ENCODE results near the gene TRIM40. TPM values are rescaled to one million over a fixed set of nuclear protein-coding genes. Genes with fewer than 3 reads are reported as not detected.

Gene TRIM40
- total RNA-seq, result under 1 TPM; 0.19 to 0.79 TPM
- 7.5 TPM for polyA plus RNA-seq (ENCODE audit: insufficient read depth, low read depth, low replicate concordance)
- long read RNA-seq, donor 1, result 0 reads
- long read RNA-seq, donor 2, result 0 reads

GRCh38 chr6:30135757-30136156 is at the start of gene TRIM40:
Gene TRIM40, plus strand, starts transcription at chr6:30136140. Its CDS starts 897 bp downstream, at chr6:30137037.
- H3K9me3 ChIP-seq, result no peaks in the 10 kb centered on the region
- H3K27ac ChIP-seq, result no peak within 1 kb of the TSS
- DNase-seq, result no peak
- no peaks in the 10 kb centered on the region for H3K27me3 ChIP-seq
- H3K36me3 ChIP-seq (ENCODE audit: low read depth, missing control alignments), result no peaks in the 10 kb centered on the region
- H3K4me1 ChIP-seq, result peaks cover 5% of the 10 kb centered on the region
- H3K4me3 ChIP-seq, result no peak within 1 kb of the TSS
- WGBS, 2 donors, result 81 to 92% methylated on average over 4 of the region's 4 CpGs
- intact Hi-C loops (cut with DNase I; ENCODE audit: low total_unique reads), result no loop called here
- TF ChIP-seq POLR2A (IDR thresholded peaks at IDR 0.05), result no peak
- no peak for TF ChIP-seq CTCF (IDR thresholded peaks at IDR 0.05)

GRCh38 chr6:30087876-30088275 is 48.1 kb upstream of the TRIM40 start:
- TF ChIP-seq POLR2A (IDR thresholded peaks at IDR 0.05) (no peak), CTCF (IDR thresholded peaks at IDR 0.05) (no peak)
- intact Hi-C loops (cut with DNase I; ENCODE audit: low total_unique reads), result no loop called here
- WGBS, 2 donors, result 85 to 89% methylated on average over 5 of the region's 5 CpGs
- no peaks in the 10 kb centered on the region for H3K36me3 ChIP-seq (ENCODE audit: low read depth, missing control alignments)
- H3K27me3 ChIP-seq, result no peaks in the 10 kb centered on the region
- no peaks in the 10 kb centered on the region for H3K9me3 ChIP-seq
- no peak overlapping the region for H3K4me3 ChIP-seq
- H3K4me1 ChIP-seq, result peaks cover 8% of the 10 kb centered on the region
- no peak for DNase-seq
- no peak overlapping the region for H3K27ac ChIP-seq

GRCh38 chr6:30091577-30092381 is 44.2 kb upstream of the TRIM40 start:
- Histone ChIP-seq H3K4me1 (peaks cover 8% of the 10 kb centered on the region), H3K36me3 (ENCODE audit: low read depth, missing control alignments) (no peaks in the 10 kb centered on the region), H3K27me3 (no peaks in the 10 kb centered on the region), H3K4me3 (no peak overlapping the region), H3K9me3 (no peaks in the 10 kb centered on the region), H3K27ac (no peak overlapping the region)
- TF ChIP-seq CTCF (IDR thresholded peaks at IDR 0.05), result no peak
- TF ChIP-seq POLR2A (IDR thresholded peaks at IDR 0.05), result no peak
- WGBS, 2 donors, result 57 to 62% methylated on average over 11 of the region's 11 CpGs
- DNase-seq, result peak; percentile 74
- intact Hi-C loops (cut with DNase I; ENCODE audit: low total_unique reads), result no loop called here

GRCh38 chr6:30092852-30093543 is 42.9 kb upstream of the TRIM40 start:
- WGBS, 2 donors, result 75 to 81% methylated on average over 6 of the region's 6 CpGs
- Histone ChIP-seq H3K27me3 (no peaks in the 10 kb centered on the region), H3K27ac (no peak overlapping the region), H3K4me3 (no peak overlapping the region), H3K9me3 (no peaks in the 10 kb centered on the region), H3K4me1 (peaks cover 8% of the 10 kb centered on the region), H3K36me3 (ENCODE audit: low read depth, missing control alignments) (no peaks in the 10 kb centered on the region)
- TF ChIP-seq CTCF (IDR thresholded peaks at IDR 0.05) (no peak), POLR2A (IDR thresholded peaks at IDR 0.05) (no peak)
- DNase-seq, result no peak
- intact Hi-C loops (cut with DNase I; ENCODE audit: low total_unique reads), result no loop called here
